ENCODE results near the gene CDCP1. TPM values are rescaled to one million over a fixed set of nuclear protein-coding genes. Genes with fewer than 3 reads are reported as not detected.
"Not testable (repeated sequence)": the region's sequence is repeated elsewhere in the genome, so short reads cannot be mapped to it uniquely, and the experiment has no call there.

CDCP1 gene
- total and polyA plus RNA-seq, 4 donors, result 0.33 to 8.9 (median 3.0) TPM

GRCh38 chr3:45080824-45081223, 65.4 kb downstream of the CDCP1 start:
- Histone ChIP-seq H3K4me3 (ENCODE audit: low read length in 2 of 2) (no peak overlapping the region), H3K4me1 (ENCODE audit: control insufficient read depth in 1 of 2, insufficient read depth in 2 of 2, low read length in 2 of 2) (peaks cover 0 to 5% of the 10 kb centered on the region in 2 donors), H3K27me3 (ENCODE audit: control insufficient read depth in 1 of 2, insufficient read depth in 2 of 2, low read length in 1 of 2) (no peaks in the 10 kb centered on the region), H3K9me3 (ENCODE audit: control insufficient read depth, low read length) (no peaks in the 10 kb centered on the region), H3K27ac (ENCODE audit: low read depth in 1 of 2, low read length in 2 of 2) (no peak overlapping the region), H3K36me3 (ENCODE audit: control insufficient read depth in 1 of 2, insufficient read depth in 2 of 2, low read length in 1 of 2) (no peaks in the 10 kb centered on the region)
- DNase-seq, result no peak
- intact Hi-C loops (cut with DNase I), result no loop called here
- no peak for ATAC-seq (ENCODE audit: low FRiP score)
- 92 to 94% methylated on average over 1 of the region's 1 CpG for WGBS, 2 donors

GRCh38 chr3:45079715-45080114, 66.5 kb downstream of the CDCP1 start:
- H3K27me3 ChIP-seq (ENCODE audit: control insufficient read depth in 1 of 2, insufficient read depth in 2 of 2, low read length in 1 of 2), result no peaks in the 10 kb centered on the region
- no peak overlapping the region for H3K27ac ChIP-seq (ENCODE audit: low read depth in 1 of 2, low read length in 2 of 2)
- no peaks in the 10 kb centered on the region for H3K9me3 ChIP-seq (ENCODE audit: control insufficient read depth, low read length)
- intact Hi-C loops (cut with DNase I), result no loop called here
- no peak overlapping the region for H3K4me3 ChIP-seq (ENCODE audit: low read length in 2 of 2)
- peaks cover 0 to 5% of the 10 kb centered on the region in 2 donors for H3K4me1 ChIP-seq (ENCODE audit: control insufficient read depth in 1 of 2, insufficient read depth in 2 of 2, low read length in 2 of 2)
- no peaks in the 10 kb centered on the region for H3K36me3 ChIP-seq (ENCODE audit: control insufficient read depth in 1 of 2, insufficient read depth in 2 of 2, low read length in 1 of 2)
- ATAC-seq (ENCODE audit: low FRiP score) (no peak), DNase-seq (no peak)
- 91 to 95% methylated on average over 1 of the region's 1 CpG for WGBS, 2 donors

- H3K36me3 ChIP-seq (ENCODE audit: control insufficient read depth in 1 of 2, insufficient read depth in 2 of 2, low read length in 1 of 2), result no peaks in the 10 kb centered on the region
- WGBS, 2 donors, result 89 to 90% methylated on average over 8 of the region's 8 CpGs
- ATAC-seq (ENCODE audit: low FRiP score), result no peak
- no peak overlapping the region for H3K4me3 ChIP-seq (ENCODE audit: low read length in 2 of 2)
- no peaks in the 10 kb centered on the region for H3K27me3 ChIP-seq (ENCODE audit: control insufficient read depth in 1 of 2, insufficient read depth in 2 of 2, low read length in 1 of 2)
- intact Hi-C loops (cut with DNase I), result no loop called here
- no peaks in the 10 kb centered on the region for H3K9me3 ChIP-seq (ENCODE audit: control insufficient read depth, low read length)
- no peak for DNase-seq
- H3K27ac ChIP-seq (ENCODE audit: low read depth in 1 of 2, low read length in 2 of 2), result no peak overlapping the region
- H3K4me1 ChIP-seq (ENCODE audit: control insufficient read depth in 1 of 2, insufficient read depth in 2 of 2, low read length in 2 of 2), result peaks cover 0 to 5% of the 10 kb centered on the region in 2 donors
Measured at GRCh38 chr3:45078910-45079522, 67.2 kb downstream of the CDCP1 start.

GRCh38 chr3:45078256-45078655, 67.9 kb downstream of the CDCP1 start:
- ATAC-seq (ENCODE audit: low FRiP score); H3K36me3 ChIP-seq (ENCODE audit: control insufficient read depth in 1 of 2, insufficient read depth in 2 of 2, low read length in 1 of 2); H3K27ac ChIP-seq (ENCODE audit: low read depth in 1 of 2, low read length in 2 of 2); H3K4me3 ChIP-seq (ENCODE audit: low read length in 2 of 2); H3K4me1 ChIP-seq (ENCODE audit: control insufficient read depth in 1 of 2, insufficient read depth in 2 of 2, low read length in 2 of 2); H3K27me3 ChIP-seq (ENCODE audit: control insufficient read depth in 1 of 2, insufficient read depth in 2 of 2, low read length in 1 of 2); intact Hi-C loops (cut with DNase I); DNase-seq; H3K9me3 ChIP-seq (ENCODE audit: control insufficient read depth, low read length): not testable (repeated sequence)
- 42 to 43% methylated on average over 1 of the region's 1 CpG for WGBS, 2 donors

GRCh38 chr3:45075821-45076625, 70.2 kb downstream of the CDCP1 start:
- no peak for ATAC-seq (ENCODE audit: low FRiP score)
- WGBS, 2 donors, result 84 to 88% methylated on average over 11 of the region's 11 CpGs

GRCh38 chr3:45071075-45071474, 75.1 kb downstream of the CDCP1 start:
- Histone ChIP-seq H3K27ac (ENCODE audit: low read depth in 1 of 2, low read length in 2 of 2) (no peak overlapping the region), H3K9me3 (ENCODE audit: control insufficient read depth, low read length) (no peaks in the 10 kb centered on the region), H3K27me3 (ENCODE audit: control insufficient read depth in 1 of 2, insufficient read depth in 2 of 2, low read length in 1 of 2) (no peaks in the 10 kb centered on the region), H3K4me3 (ENCODE audit: low read length in 2 of 2) (no peak overlapping the region), H3K4me1 (ENCODE audit: control insufficient read depth in 1 of 2, insufficient read depth in 2 of 2, low read length in 2 of 2) (no peaks in the 10 kb centered on the region), H3K36me3 (ENCODE audit: control insufficient read depth in 1 of 2, insufficient read depth in 2 of 2, low read length in 1 of 2) (no peaks in the 10 kb centered on the region)
- ATAC-seq (ENCODE audit: low FRiP score) (no peak), DNase-seq (no peak)
- intact Hi-C loops (cut with DNase I), result no loop called here

More at GRCh38 chr3:45075821-45076625, 70.2 kb downstream of the CDCP1 start:
- no peaks in the 10 kb centered on the region for H3K9me3 ChIP-seq (ENCODE audit: control insufficient read depth, low read length)
- no peak overlapping the region for H3K4me3 ChIP-seq (ENCODE audit: low read length in 2 of 2)
- DNase-seq, result no peak
- no peaks in the 10 kb centered on the region for H3K4me1 ChIP-seq (ENCODE audit: control insufficient read depth in 1 of 2, insufficient read depth in 2 of 2, low read length in 2 of 2)
- no peaks in the 10 kb centered on the region for H3K36me3 ChIP-seq (ENCODE audit: control insufficient read depth in 1 of 2, insufficient read depth in 2 of 2, low read length in 1 of 2)
- intact Hi-C loops (cut with DNase I), result no loop called here
- H3K27ac ChIP-seq (ENCODE audit: low read depth in 1 of 2, low read length in 2 of 2), result no peak overlapping the region
- H3K27me3 ChIP-seq (ENCODE audit: control insufficient read depth in 1 of 2, insufficient read depth in 2 of 2, low read length in 1 of 2), result no peaks in the 10 kb centered on the region

- no peak overlapping the region for H3K27ac ChIP-seq (ENCODE audit: low read depth in 1 of 2, low read length in 2 of 2)
- ATAC-seq (ENCODE audit: low FRiP score), result no peak
- H3K9me3 ChIP-seq (ENCODE audit: control insufficient read depth, low read length), result no peaks in the 10 kb centered on the region
- no peaks in the 10 kb centered on the region for H3K36me3 ChIP-seq (ENCODE audit: control insufficient read depth in 1 of 2, insufficient read depth in 2 of 2, low read length in 1 of 2)
- DNase-seq, result no peak
- H3K4me1 ChIP-seq (ENCODE audit: control insufficient read depth in 1 of 2, insufficient read depth in 2 of 2, low read length in 2 of 2), result no peaks in the 10 kb centered on the region
- 76 to 82% methylated on average over 3 of the region's 3 CpGs for WGBS, 2 donors
- intact Hi-C loops (cut with DNase I), result no loop called here
- no peaks in the 10 kb centered on the region for H3K27me3 ChIP-seq (ENCODE audit: control insufficient read depth in 1 of 2, insufficient read depth in 2 of 2, low read length in 1 of 2)
- no peak overlapping the region for H3K4me3 ChIP-seq (ENCODE audit: low read length in 2 of 2)
Measured at GRCh38 chr3:45067941-45068340, 78.2 kb downstream of the CDCP1 start.

- H3K27ac ChIP-seq (ENCODE audit: low read depth in 1 of 2, low read length in 2 of 2), result no peak overlapping the region
- DNase-seq (no peak), ATAC-seq (ENCODE audit: low FRiP score) (no peak)
- WGBS, 2 donors, result 78 to 82% methylated on average over 3 of the region's 4 CpGs
- no peak overlapping the region for H3K4me3 ChIP-seq (ENCODE audit: low read length in 2 of 2)
- intact Hi-C loops (cut with DNase I), result no loop called here
- no peaks in the 10 kb centered on the region for H3K36me3 ChIP-seq (ENCODE audit: control insufficient read depth in 1 of 2, insufficient read depth in 2 of 2, low read length in 1 of 2)
- no peaks in the 10 kb centered on the region for H3K9me3 ChIP-seq (ENCODE audit: control insufficient read depth, low read length)
- no peaks in the 10 kb centered on the region for H3K4me1 ChIP-seq (ENCODE audit: control insufficient read depth in 1 of 2, insufficient read depth in 2 of 2, low read length in 2 of 2)
- H3K27me3 ChIP-seq (ENCODE audit: control insufficient read depth in 1 of 2, insufficient read depth in 2 of 2, low read length in 1 of 2), result no peaks in the 10 kb centered on the region
Measured at GRCh38 chr3:45067486-45067885, 78.7 kb downstream of the CDCP1 start.
